Activated CD4-positive, alpha-beta memory T cell treated with anti-CD3 and anti-CD28 coated beads for 36 hours (primary cell): ENCODE data around the gene TOLLIP. TPM values are rescaled to one million over a fixed set of nuclear protein-coding genes. Genes with fewer than 3 reads are reported as not detected.

ENCODE experiments used
- CTCF ChIA-PET: fragments of 350-600 bp; sonication (Branson Sonifier 250); formaldehyde crosslinking; loops from one replicate; lab custom pipeline; 2021; ENCODE audit warnings: antibody characterized with exemption, inconsistent platforms; lab: Charles Lee
- POLR2A ChIA-PET: fragments of 350-600 bp; sonication (Branson Sonifier 250); formaldehyde crosslinking; loops from one replicate; lab custom pipeline; 2021; ENCODE audit warnings: antibody characterized with exemption; lab: Charles Lee
- DNase-seq: peaks from one replicate; pipeline ENCODE4 v3.0.0-alpha.2; 2020
- H3K27ac Mint-ChIP-seq: one replicate; pipeline ENCODE4 v1.8.0; 2021; ENCODE audit warnings: mixed read lengths
- H3K27me3 Mint-ChIP-seq: one replicate; pipeline ENCODE4 v1.8.0; 2021; ENCODE audit warnings: mixed read lengths
- H3K36me3 Mint-ChIP-seq: one replicate; pipeline ENCODE4 v1.8.0; 2021; ENCODE audit warnings: mixed read lengths
- H3K4me1 Mint-ChIP-seq: one replicate; pipeline ENCODE4 v1.8.0; 2021; ENCODE audit warnings: low read depth, mixed read lengths
- H3K4me3 Mint-ChIP-seq: one replicate; pipeline ENCODE4 v1.8.0; 2021; ENCODE audit warnings: mild to moderate bottlenecking, mixed read lengths
- H3K9me3 Mint-ChIP-seq: one replicate; pipeline ENCODE4 v1.8.0; 2021; ENCODE audit warnings: mixed read lengths
- intact Hi-C: fragments of 100-400 bp; cut with micrococcal nuclease; formaldehyde crosslinking; loops from one replicate; pipeline ENCODE4 v1.15.1; 2023
- total RNA-seq, 2 experiments: library from RNA; stranded (reverse); gene quantifications; one replicate each; pipeline ENCODE4 v1.2.3, GENCODE V29; 2021

Gene TOLLIP
- total RNA-seq, 2 experiments from 2014 or later = 30.0 to 32.1 TPM

DNA sequence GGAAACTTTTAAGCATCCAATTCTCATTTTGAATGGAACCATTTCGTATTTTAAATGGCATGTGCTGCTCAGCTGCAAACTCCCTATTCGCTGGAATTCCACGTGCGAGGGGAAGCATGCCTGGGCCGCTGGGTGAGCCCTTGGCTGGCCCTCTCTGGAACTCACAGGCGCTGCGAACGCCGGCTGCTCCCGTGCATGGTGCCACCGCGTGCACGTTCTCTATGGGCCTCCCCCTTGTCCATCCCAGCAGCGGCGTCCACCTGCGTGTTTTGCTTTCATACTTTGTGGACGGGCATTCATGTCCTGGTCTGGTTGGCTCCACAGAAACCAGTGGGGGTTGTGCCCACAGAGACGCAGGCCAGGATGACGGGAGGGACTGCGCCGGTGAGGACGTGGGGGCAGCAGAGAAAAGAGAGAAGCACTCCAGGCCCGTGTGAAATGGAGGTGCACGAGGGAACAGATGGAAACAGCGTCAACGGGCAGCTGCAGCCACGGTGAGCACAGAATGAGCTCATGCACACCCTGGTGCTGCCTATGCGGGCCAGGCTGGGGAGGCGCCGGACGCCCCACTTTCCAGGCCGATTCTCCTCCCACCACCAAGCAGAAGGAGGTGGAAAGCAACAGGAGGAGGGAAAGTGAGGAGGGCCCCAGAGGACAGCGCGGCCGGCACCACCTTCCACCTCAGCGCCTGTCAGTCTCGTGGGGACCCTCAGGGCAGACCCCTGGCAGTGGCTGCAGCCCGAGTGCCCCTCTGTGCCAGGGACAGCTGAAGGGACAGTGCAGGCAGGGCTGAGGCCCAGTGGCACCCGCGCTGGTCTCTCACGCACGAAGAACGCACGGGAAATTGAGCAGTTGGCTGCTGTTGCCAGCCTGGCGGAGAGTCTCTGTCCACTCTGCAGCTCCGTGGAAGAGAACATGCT lies 29.1 kb downstream of the TOLLIP start:
- H3K36me3 Mint-ChIP-seq = peaks cover 10% of the 10 kb centered on the region
- intact Hi-C loops = no loop called here
- H3K27ac Mint-ChIP-seq = no peak overlapping the region
- H3K27me3 Mint-ChIP-seq = no peaks in the 10 kb centered on the region
- POLR2A ChIA-PET = no interaction called here
- CTCF ChIA-PET = no interaction called here
- no peak for DNase-seq
- H3K4me1 Mint-ChIP-seq = no peaks in the 10 kb centered on the region
- no peaks in the 10 kb centered on the region for H3K9me3 Mint-ChIP-seq
- no peak overlapping the region for H3K4me3 Mint-ChIP-seq

DNA sequence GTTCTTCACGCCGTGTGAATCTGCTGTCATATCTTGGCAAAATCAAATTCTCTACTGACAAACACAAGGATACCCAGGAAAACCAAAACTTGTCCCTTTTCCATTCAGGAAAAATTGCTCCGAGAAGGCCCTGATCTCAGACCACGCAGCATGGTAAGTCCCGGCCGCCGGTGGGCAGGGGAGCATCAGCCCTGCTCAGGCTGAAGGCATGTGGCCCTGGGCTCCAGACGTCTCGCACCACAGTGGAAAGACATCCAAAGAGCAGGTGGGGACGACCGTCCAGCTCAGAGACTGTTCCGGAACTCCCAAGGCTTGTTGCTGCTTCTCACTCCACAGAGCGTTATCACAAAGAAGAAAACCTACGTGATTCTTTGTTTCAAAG lies 29.8 kb downstream of the TOLLIP start:
- intact Hi-C loops = no loop called here
- Mint-ChIP-seq H3K9me3 (no peaks in the 10 kb centered on the region), H3K27ac (no peak overlapping the region), H3K27me3 (no peaks in the 10 kb centered on the region), H3K4me3 (no peak overlapping the region), H3K36me3 (peaks cover 7% of the 10 kb centered on the region), H3K4me1 (no peaks in the 10 kb centered on the region)
- POLR2A ChIA-PET = no interaction called here
- CTCF ChIA-PET = no interaction called here
- DNase-seq = no peak

DNA sequence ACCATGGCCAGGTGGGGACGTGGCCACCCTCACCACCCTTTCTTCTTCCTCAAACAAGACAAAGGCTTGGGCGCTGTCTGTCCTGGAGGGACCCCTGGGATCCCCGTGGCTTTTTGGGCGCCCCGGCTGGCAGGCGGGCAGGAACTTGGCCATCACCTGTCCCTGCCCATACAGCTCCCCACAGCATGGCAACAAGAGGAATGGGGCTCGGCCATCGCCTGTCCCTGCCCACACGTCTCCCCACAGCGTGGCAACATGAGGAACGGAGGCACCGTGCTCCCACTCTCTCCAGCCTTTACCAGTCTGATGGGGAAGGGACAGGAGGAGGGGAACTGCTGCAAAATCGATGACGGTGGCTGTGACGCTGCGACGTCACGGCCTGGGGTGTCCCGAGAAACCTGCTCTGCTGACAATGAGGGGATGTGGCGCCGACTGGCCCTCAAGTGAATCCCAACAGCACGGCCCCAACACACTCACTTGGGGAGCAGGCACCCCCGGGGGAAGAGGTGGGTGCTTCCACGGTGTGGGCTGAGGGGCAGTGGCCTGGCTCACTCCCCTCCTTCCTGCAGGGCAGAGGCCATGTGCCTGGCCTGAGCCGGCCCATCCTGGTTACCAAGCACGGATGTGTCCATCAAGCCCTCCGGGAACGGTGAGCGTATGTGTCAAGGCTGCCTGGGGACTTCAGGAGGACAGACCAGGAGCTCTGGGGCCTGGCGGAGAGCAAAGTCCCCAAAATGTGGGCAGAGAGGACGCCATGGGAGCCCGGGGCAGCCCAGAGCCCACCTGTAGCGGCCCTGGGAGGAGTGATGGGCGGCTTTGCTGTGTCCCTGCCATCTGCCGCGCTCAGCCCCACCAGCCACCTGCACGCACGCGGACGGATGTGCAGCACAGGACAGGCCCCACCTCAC lies 30.4 kb downstream of the TOLLIP start:
- no peaks in the 10 kb centered on the region for H3K9me3 Mint-ChIP-seq
- CTCF ChIA-PET = no interaction called here
- intact Hi-C loops = no loop called here
- H3K4me1 Mint-ChIP-seq = no peaks in the 10 kb centered on the region
- peaks cover 7% of the 10 kb centered on the region for H3K36me3 Mint-ChIP-seq
- no peak overlapping the region for H3K4me3 Mint-ChIP-seq
- no peak overlapping the region for H3K27ac Mint-ChIP-seq
- POLR2A ChIA-PET = interaction anchor here (0.6 kb wide), 1 partner anchor 40 kb away, joined by 4 read pairs; no protein-coding TSS in a partner anchor
- DNase-seq = no peak
- H3K27me3 Mint-ChIP-seq = no peaks in the 10 kb centered on the region

DNA sequence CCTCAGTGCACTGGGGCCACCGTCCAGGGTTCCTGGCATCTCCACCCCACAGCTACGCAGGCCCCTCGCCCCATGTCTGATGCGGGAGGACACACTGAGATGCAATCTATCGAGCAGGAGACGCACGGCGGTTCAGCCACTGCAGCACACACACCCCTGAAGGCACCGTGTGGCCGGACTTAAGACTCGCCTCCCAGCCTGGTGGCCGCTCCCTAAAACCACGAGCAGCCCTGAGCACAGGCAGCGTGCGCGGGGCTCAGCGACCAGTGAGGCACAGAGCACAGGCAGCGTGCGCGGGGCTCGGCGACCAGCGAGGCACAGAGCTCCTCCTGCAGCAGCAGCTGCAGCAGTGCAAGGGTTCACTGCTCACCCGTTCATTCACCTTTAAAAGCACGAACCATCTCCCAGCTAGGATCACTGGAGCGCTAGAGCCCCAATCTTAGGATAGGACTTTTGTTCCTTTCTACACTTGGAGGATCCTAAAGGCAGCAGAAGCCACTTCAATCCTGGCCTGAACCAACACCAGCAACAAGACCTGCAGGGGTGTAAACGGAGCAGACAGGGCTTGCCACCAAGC lies 31.4 kb downstream of the TOLLIP start:
- H3K36me3 Mint-ChIP-seq = peaks cover 7% of the 10 kb centered on the region
- DNase-seq = no peak
- no peak overlapping the region for H3K4me3 Mint-ChIP-seq
- no peaks in the 10 kb centered on the region for H3K4me1 Mint-ChIP-seq
- no peak overlapping the region for H3K27ac Mint-ChIP-seq
- no peaks in the 10 kb centered on the region for H3K9me3 Mint-ChIP-seq
- intact Hi-C loops = no loop called here
- ChIA-PET POLR2A (no interaction called here), CTCF (no interaction called here)
- no peaks in the 10 kb centered on the region for H3K27me3 Mint-ChIP-seq

DNA sequence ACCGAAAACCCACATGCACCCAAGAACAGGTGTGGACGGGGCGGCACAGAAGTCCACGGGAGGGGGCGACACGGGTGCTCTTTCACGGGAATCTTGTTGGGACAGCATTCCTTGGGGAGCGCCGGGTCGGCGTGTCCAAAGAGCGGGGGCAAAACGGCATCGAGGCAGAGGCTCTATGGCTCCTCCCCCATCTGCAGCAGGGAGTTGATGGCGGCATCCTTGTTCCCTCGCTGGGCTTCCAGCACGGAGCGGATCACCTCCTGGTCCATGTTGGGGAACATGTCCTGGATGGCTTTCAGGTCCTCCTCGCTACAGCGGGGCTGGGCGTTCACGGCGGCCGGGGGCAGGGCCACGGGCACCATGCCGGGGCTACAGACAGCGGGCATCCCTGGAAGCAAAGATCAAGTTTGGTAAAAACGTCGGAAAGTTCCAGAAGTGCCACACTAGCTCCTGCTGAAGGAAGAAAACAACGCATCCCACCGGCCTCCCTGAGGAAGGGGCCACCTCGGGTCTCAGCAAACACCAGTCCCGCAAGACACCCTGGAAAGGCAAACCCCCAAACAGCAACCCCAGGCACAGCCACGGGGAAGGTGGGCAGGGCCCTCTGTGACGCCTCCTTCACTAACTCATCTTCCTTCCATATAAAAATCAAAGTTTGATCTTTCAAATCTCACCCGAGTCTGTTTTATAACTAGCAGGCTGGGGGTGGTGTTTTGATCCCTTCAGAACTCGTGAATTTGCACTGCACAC lies 32.4 kb downstream of the TOLLIP start:
- CTCF ChIA-PET = no interaction called here
- POLR2A ChIA-PET = interaction anchor here (0.6 kb wide), 1 partner anchor 106 kb away, joined by 3 read pairs; no protein-coding TSS in a partner anchor
- no peak for DNase-seq
- Mint-ChIP-seq H3K27ac (no peak overlapping the region), H3K9me3 (no peaks in the 10 kb centered on the region), H3K4me3 (no peak overlapping the region), H3K4me1 (no peaks in the 10 kb centered on the region), H3K27me3 (no peaks in the 10 kb centered on the region), H3K36me3 (peaks cover 7% of the 10 kb centered on the region)
- intact Hi-C loops = no loop called here

DNA sequence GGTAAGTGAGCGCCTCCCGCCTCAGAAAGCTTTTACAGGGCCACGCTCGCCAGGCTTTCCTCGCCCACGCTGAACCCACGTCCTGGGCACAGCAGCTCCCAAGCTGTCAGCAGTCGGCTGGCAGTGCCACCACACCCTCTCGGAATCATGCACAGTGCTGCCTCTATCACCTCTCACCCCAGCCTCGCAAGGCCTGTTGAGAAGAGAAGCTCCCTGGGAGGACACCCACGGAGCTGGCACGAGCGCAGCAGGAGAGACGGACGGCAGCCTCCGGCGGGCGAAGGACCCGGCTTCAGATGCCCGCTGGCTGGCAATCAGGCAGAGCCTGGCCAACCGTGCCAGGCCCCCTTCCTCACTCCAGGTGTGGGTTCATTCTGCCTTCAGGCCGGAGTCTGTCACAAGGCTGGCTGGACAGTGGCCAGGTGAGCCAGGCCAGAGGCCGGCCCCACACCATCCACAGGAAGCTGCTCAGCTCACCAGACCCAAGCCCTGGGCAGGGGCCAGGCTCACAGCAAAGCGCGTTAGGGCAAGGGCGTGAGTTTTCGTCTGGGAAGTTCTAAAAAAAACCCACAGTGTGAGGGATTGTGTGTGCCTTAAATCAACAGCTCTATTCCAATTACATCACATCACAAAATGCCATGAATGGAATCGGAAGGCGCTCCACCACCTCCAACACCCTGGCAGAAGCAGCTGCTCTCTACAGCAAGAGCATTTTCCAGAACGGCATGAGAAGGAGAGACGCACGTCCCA lies 33.2 kb downstream of the TOLLIP start:
- Mint-ChIP-seq H3K36me3 (peaks cover 7% of the 10 kb centered on the region), H3K27ac (no peak overlapping the region)

DNA sequence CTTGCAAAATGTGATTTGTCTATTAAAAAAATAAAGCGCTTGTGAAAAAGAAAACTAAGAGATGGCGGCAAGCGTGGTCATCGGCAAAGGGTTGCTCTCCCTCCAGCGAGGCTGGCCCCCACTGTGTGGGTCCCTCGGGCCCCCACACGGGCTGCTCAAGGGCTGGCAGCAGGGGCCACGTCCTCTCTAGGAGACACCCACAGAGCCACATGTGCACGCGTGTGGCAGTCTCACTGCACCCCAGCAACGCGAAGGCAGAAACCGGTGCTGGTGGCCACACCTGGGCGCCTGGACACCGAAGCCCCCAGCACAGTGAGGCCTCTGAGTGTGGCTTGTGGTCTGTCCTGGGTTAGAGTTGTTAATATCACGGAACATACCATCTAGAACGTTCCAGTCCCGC lies 34.4 kb downstream of the TOLLIP start:
- peaks cover 5% of the 10 kb centered on the region for H3K36me3 Mint-ChIP-seq
- ChIA-PET POLR2A (no interaction called here), CTCF (no interaction called here)
- no peak overlapping the region for H3K4me3 Mint-ChIP-seq
- no peaks in the 10 kb centered on the region for H3K4me1 Mint-ChIP-seq
- H3K9me3 Mint-ChIP-seq = no peaks in the 10 kb centered on the region
- H3K27ac Mint-ChIP-seq = no peak overlapping the region
- intact Hi-C loops = no loop called here
- H3K27me3 Mint-ChIP-seq = no peaks in the 10 kb centered on the region
- DNase-seq = no peak

More for the DNA sequence above, 33.2 kb downstream of the TOLLIP start:
- H3K27me3 Mint-ChIP-seq = no peaks in the 10 kb centered on the region
- no peaks in the 10 kb centered on the region for H3K9me3 Mint-ChIP-seq
- POLR2A ChIA-PET = interaction anchor here (0.6 kb wide), 1 partner anchor 107 kb away, joined by 3 read pairs; no protein-coding TSS in a partner anchor
- DNase-seq = no peak
- H3K4me3 Mint-ChIP-seq = no peak overlapping the region
- no peaks in the 10 kb centered on the region for H3K4me1 Mint-ChIP-seq
- CTCF ChIA-PET = no interaction called here
- intact Hi-C loops = no loop called here

DNA sequence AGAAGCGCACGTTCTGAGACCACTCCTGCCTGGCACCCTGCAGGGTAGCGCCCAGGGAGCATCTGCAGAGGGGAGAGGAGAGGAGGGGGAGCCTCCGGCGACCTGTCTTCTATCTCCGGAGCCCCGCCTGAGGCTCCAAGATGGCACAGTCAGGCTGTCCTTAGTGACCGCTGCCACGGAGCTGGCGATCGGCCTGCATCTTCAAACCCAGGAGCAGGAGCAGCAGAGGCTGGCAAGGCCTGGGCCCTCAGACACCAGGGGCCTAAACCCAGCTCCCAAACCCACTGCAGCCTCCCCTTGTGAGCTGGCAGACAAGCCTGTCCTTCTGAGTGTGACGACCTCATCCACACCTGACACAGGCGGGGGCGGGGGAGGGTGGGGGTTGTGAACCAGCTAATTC lies 34.9 kb downstream of the TOLLIP start:
- no peak for DNase-seq
- H3K4me1 Mint-ChIP-seq = no peaks in the 10 kb centered on the region
- H3K9me3 Mint-ChIP-seq = no peaks in the 10 kb centered on the region
- H3K4me3 Mint-ChIP-seq = no peak overlapping the region
- peaks cover 5% of the 10 kb centered on the region for H3K36me3 Mint-ChIP-seq
- intact Hi-C loops = no loop called here
- H3K27me3 Mint-ChIP-seq = no peaks in the 10 kb centered on the region
- ChIA-PET CTCF (no interaction called here), POLR2A (no interaction called here)
- no peak overlapping the region for H3K27ac Mint-ChIP-seq

DNA sequence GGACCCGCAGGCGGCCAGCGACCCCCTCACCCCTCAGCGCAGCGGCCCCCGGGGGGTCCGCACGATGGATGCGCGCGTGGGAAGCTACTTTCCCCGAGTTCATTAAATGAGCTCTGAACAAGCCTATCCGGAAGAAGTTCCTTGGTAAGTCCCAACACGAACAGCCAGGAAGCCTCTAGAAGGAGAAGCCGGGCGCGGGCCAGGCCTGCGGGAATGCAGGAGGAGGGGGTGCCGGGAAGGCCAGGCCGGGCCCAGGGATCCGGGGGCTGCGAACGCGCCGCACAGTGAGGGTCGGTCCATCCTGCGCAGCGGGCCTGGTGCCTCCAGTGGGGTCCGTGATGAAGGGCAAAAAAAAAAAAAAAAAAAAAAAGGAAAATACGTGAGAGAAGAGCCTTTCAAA lies 36.9 kb downstream of the TOLLIP start:
- Mint-ChIP-seq H3K4me1 (no peaks in the 10 kb centered on the region), H3K27ac (no peak overlapping the region), H3K36me3 (peaks cover 4% of the 10 kb centered on the region), H3K9me3 (no peaks in the 10 kb centered on the region), H3K4me3 (no peak overlapping the region), H3K27me3 (no peaks in the 10 kb centered on the region)
- ChIA-PET CTCF (no interaction called here), POLR2A (no interaction called here)
- intact Hi-C loops = no loop called here
- DNase-seq = no peak

DNA sequence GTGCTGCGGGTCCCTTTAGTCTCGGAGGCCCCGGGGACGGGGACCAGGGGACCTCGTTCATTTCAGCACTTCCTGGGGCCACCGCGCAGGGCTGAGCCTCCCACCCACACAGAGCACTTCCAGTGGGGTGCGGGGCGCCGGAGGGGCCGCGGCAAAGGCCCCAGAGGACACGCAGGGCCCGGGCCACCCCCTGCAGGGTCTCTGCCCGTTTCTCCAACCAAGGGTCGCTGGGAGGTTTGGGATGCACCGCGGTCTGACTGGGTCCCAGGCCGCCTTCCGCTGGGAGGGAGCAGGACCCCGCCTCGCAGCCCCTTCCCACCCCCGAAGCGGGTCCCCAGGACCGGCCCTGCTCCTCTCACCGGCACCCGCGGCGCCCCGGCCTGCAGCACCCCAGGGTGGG lies 37.5 kb downstream of the TOLLIP start:
- Mint-ChIP-seq H3K36me3 (peaks cover 4% of the 10 kb centered on the region), H3K4me1 (no peaks in the 10 kb centered on the region), H3K27ac (no peak overlapping the region), H3K9me3 (no peaks in the 10 kb centered on the region), H3K4me3 (no peak overlapping the region), H3K27me3 (no peaks in the 10 kb centered on the region)
- POLR2A ChIA-PET = no interaction called here
- DNase-seq = no peak
- CTCF ChIA-PET = no interaction called here
- intact Hi-C loops = no loop called here

DNA sequence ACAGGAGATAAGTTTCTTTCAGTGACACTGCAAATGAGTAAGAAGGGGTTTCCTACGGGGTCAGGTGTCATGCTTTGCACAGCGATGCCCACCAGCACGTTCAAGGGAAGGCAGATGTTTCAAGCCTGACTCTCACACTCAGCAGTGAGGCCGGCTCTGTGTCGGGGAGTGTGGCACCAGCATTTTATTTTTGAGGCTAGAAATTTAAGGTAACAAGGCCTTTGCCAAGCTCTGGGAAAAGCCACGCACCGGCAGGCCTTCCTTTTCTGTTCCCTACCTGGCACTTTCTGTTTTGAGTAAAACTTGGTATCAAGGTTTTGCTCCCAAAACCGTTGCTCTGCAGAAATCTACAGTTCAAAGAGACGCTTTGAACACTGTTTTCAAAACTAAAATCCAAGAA lies 38.0 kb downstream of the TOLLIP start:
- H3K36me3 Mint-ChIP-seq = peaks cover 2% of the 10 kb centered on the region
- no peaks in the 10 kb centered on the region for H3K4me1 Mint-ChIP-seq
- intact Hi-C loops = no loop called here
- H3K4me3 Mint-ChIP-seq = no peak overlapping the region
- ChIA-PET CTCF (no interaction called here), POLR2A (no interaction called here)
- no peaks in the 10 kb centered on the region for H3K9me3 Mint-ChIP-seq
- no peak overlapping the region for H3K27ac Mint-ChIP-seq
- no peaks in the 10 kb centered on the region for H3K27me3 Mint-ChIP-seq
- DNase-seq = no peak
